Gastroesophageal sphincter (tissue), 4 donors: ENCODE data around the gene CLSTN2. TPM values are rescaled to one million over a fixed set of nuclear protein-coding genes. Genes with fewer than 3 reads are reported as not detected.

Source experiments
- ATAC-seq: fragments of 150-250 bp; one replicate; pipeline ENCODE4 v1.9.1; 2016; ENCODE audit warnings: mild to moderate bottlenecking, moderate library complexity
- H3K27ac ChIP-seq, 4 donors: fragments of 200-600 bp; sonication (generic) in 3 of 4; 1 replicate in 3 of 4; 2 replicates in 1 of 4; pipeline ENCODE4 v1.5.1; 2016 to 2019
- H3K27me3 ChIP-seq: fragments of 200-600 bp; sonication (generic); one replicate; pipeline ENCODE4 v1.5.1; 2019
- H3K36me3 ChIP-seq, 2 donors: fragments of 200-600 bp; sonication (generic); one replicate each; pipeline ENCODE4 v1.5.1; 2019; ENCODE audit warnings: control low read depth in 1 of 2
- H3K4me1 ChIP-seq, 3 donors: fragments of 200-600 bp; sonication (generic); 1 replicate in 2 of 3; 2 replicates in 1 of 3; pipeline ENCODE4 v1.5.1; 2016 to 2019; ENCODE audit warnings: control low read depth in 2 of 3
- H3K4me3 ChIP-seq, 2 donors: fragments of 200-600 bp; sonication (generic); one replicate each; pipeline ENCODE4 v1.5.1; 2019; ENCODE audit warnings: mild to moderate bottlenecking in 1 of 2, moderate library complexity in 1 of 2
- H3K9me3 ChIP-seq, 3 donors: fragments of 200-600 bp; sonication (generic); one replicate each; pipeline ENCODE4 v1.5.1; 2017 to 2019; ENCODE audit warnings: control low read depth in 2 of 3
- CTCF ChIP-seq, 4 experiments: fragments of 200-600 bp in 2 of 4; fragments of 450-650 bp in 2 of 4; sonication (generic) in 1 of 4; IDR thresholded peaks; one replicate each; pipeline ENCODE4 v1.5.1; 2017 to 2019; ENCODE audit warnings: antibody characterized with exemption in 4 of 4, mild to moderate bottlenecking in 2 of 4, moderate library complexity in 2 of 4
- EP300 ChIP-seq: sonication (generic); formaldehyde crosslinking; IDR thresholded peaks from one replicate; pipeline ENCODE4 v1.6.1; 2017; ENCODE audit warnings: antibody characterized with exemption, mild to moderate bottlenecking
- POLR2A ChIP-seq, 2 donors: fragments of 450-650 bp; IDR thresholded peaks; one replicate each; pipeline ENCODE4 v1.6.1; 2017; ENCODE audit warnings: antibody characterized with exemption in 2 of 2, mild to moderate bottlenecking in 2 of 2, moderate library complexity in 1 of 2
- POLR2AphosphoS5 ChIP-seq: sonication (generic); formaldehyde crosslinking; IDR thresholded peaks from one replicate; pipeline ENCODE4 v1.6.1; 2017; ENCODE audit warnings: antibody characterized with exemption
- whole genome bisulfite sequencing, 2 donors: methylation state at CpG; one replicate each; pipeline ENCODE4 v1.1.5; 2018; ENCODE audit warnings: low coverage in 1 of 2; 5-methylcytosine and 5-hydroxymethylcytosine counted together
- total RNA-seq, 4 donors: library from RNA; depleted of rRNA; stranded (reverse); fragments of >200 nt; gene quantifications; one replicate each; pipeline ENCODE4 v1.1.0, GENCODE V29; 2016

CLSTN2 gene
- total RNA-seq, 4 donors from 2014 or later = 6.6 to 9.7 (median 7.7) TPM

- no peak overlapping the region for H3K27ac ChIP-seq
- no peak for ATAC-seq
- no peaks in the 10 kb centered on the region for H3K27me3 ChIP-seq
- peaks cover 0 to 7% (median 0%) of the 10 kb centered on the region in 3 donors for H3K9me3 ChIP-seq
- 58 to 65% methylated on average over 7 to 8 of the region's 8 CpGs for WGBS, 2 donors
- H3K4me1 ChIP-seq = no peaks in the 10 kb centered on the region
- H3K4me3 ChIP-seq = no peak overlapping the region
- H3K36me3 ChIP-seq = no peaks in the 10 kb centered on the region
- TF ChIP-seq POLR2AphosphoS5 = no peak
- no peak for TF ChIP-seq POLR2A (IDR thresholded peaks at IDR 0.05)
- TF ChIP-seq CTCF (IDR thresholded peaks at IDR 0.05) = no peak
- no peak for TF ChIP-seq EP300
Observed at GRCh38 chr3:140343211-140344081, 408.5 kb downstream of the CLSTN2 start.

- TF ChIP-seq POLR2A (IDR thresholded peaks at IDR 0.05) (no peak), POLR2AphosphoS5 (no peak), CTCF (IDR thresholded peaks at IDR 0.05) (no peak), EP300 (no peak)
- Histone ChIP-seq H3K27me3 (no peaks in the 10 kb centered on the region), H3K4me1 (no peaks in the 10 kb centered on the region), H3K9me3 (peaks cover 0 to 12% (median 0%) of the 10 kb centered on the region in 3 donors), H3K36me3 (no peaks in the 10 kb centered on the region), H3K4me3 (no peak overlapping the region), H3K27ac (no peak overlapping the region)
- whole genome bisulfite sequencing, 2 donors = 83% methylated on average over 5 of the region's 5 CpGs
- ATAC-seq = no peak
Observed at GRCh38 chr3:140344082-140344454, 409.1 kb downstream of the CLSTN2 start.

GRCh38 chr3:140344601-140345205 lies 409.7 kb downstream of the CLSTN2 start:
- TF ChIP-seq POLR2AphosphoS5 = no peak
- TF ChIP-seq CTCF (IDR thresholded peaks at IDR 0.05) = no peak
- no peak for TF ChIP-seq EP300
- TF ChIP-seq POLR2A (IDR thresholded peaks at IDR 0.05) = no peak
- peaks cover 0 to 15% (median 0%) of the 10 kb centered on the region in 3 donors for H3K9me3 ChIP-seq
- H3K4me3 ChIP-seq = no peak overlapping the region
- no peaks in the 10 kb centered on the region for H3K4me1 ChIP-seq
- 83 to 92% methylated on average over 1 to 2 of the region's 5 CpGs for WGBS, 2 donors
- no peaks in the 10 kb centered on the region for H3K36me3 ChIP-seq
- ATAC-seq = no peak
- no peak overlapping the region for H3K27ac ChIP-seq
- no peaks in the 10 kb centered on the region for H3K27me3 ChIP-seq

- no peak overlapping the region for H3K4me3 ChIP-seq
- no peaks in the 10 kb centered on the region for H3K4me1 ChIP-seq
- ATAC-seq = no peak
- peaks cover 0 to 15% (median 0%) of the 10 kb centered on the region in 3 donors for H3K9me3 ChIP-seq
- H3K36me3 ChIP-seq = no peaks in the 10 kb centered on the region
- H3K27me3 ChIP-seq = no peaks in the 10 kb centered on the region
- no peak overlapping the region for H3K27ac ChIP-seq
- TF ChIP-seq POLR2AphosphoS5 (no peak), POLR2A (IDR thresholded peaks at IDR 0.05) (no peak), EP300 (no peak), CTCF (IDR thresholded peaks at IDR 0.05) (no peak)
Observed at GRCh38 chr3:140347151-140347550, 412.2 kb downstream of the CLSTN2 start.
